Breast epithelium (tissue), 3 donors: Measurements from ENCODE around the gene CDC5L.

Source experiments
- CTCF ChIP-seq, 3 donors: fragments of 450-650 bp; IDR thresholded peaks; one replicate each; pipeline ENCODE4 v1.5.1; 2016 to 2017; ENCODE audit warnings: antibody characterized with exemption in 3 of 3, mild to moderate bottlenecking in 3 of 3, moderate library complexity in 3 of 3
- POLR2A ChIP-seq: fragments of 450-650 bp; IDR thresholded peaks from one replicate; pipeline ENCODE4 v1.6.1; 2016; ENCODE audit warnings: antibody characterized with exemption, mild to moderate bottlenecking, moderate library complexity

GRCh38 chr6:44475417-44475778, 87.9 kb downstream of the CDC5L start:
- TF ChIP-seq CTCF (IDR thresholded peaks at IDR 0.05) (no peak), POLR2A (no peak)
